ENCODE measurements around the gene EMP2. TPM values are rescaled to one million over a fixed set of nuclear protein-coding genes. Genes with fewer than 3 reads are reported as not detected.
A peak's percentile ranks its signal among the peaks of the same experiment; 100 is the strongest.

Gene EMP2
- total and polyA plus RNA-seq, 2 donors (not counting 1 experiment from before 2014, with no cell fraction given): 22.5 to 36.8 TPM

DNA sequence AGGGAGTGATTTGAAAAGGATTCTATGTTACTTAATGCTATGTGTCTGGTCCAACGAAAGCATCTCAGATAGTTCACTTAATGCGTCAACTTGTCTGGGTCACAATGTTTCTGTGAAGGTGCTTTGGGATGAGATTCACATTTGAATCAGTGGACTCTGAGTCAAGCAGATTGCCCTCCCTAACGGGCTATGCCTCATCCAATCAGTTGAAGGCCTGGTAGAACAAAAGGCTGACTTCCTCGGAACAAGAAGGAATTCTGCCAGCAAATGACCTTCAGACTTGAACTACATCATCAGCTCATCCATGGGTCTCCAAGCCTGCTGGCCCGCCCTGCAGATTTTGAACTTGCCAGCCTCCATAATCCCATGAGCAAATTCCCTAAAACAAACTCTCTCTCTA is 15.2 kb downstream of the EMP2 start:
- Histone ChIP-seq H3K27ac (ENCODE audit: insufficient read depth, low read length) (no peak overlapping the region), H3K36me3 (ENCODE audit: control insufficient read depth, insufficient read depth, low read length) (no peaks in the 10 kb centered on the region), H3K27me3 (ENCODE audit: control insufficient read depth, insufficient read depth, low read length) (no peaks in the 10 kb centered on the region), H3K4me1 (ENCODE audit: control insufficient read depth, extremely low read depth, insufficient read depth, low read length) (peaks cover 4% of the 10 kb centered on the region), H3K79me2 (ENCODE audit: control insufficient read depth, insufficient read depth, low read length) (no peaks in the 10 kb centered on the region), H3K9ac (ENCODE audit: insufficient read depth, low read length) (no peak overlapping the region), H3K4me2 (ENCODE audit: extremely low read depth, insufficient read depth, low read length) (no peak overlapping the region), H4K20me1 (ENCODE audit: control insufficient read depth, extremely low read depth, insufficient read depth, low read length) (no peaks in the 10 kb centered on the region), H2AFZ (ENCODE audit: low read length) (no peak overlapping the region), H3K4me3 (replicated peaks in 1 of 4; ENCODE audit: control extremely low read depth in 1 of 4, insufficient read depth in 1 of 4, low read depth in 3 of 4, low read length in 4 of 4) (no peak overlapping the region), H3K9me3 (ENCODE audit: control insufficient read depth, insufficient read depth, low read depth, low read length) (no peaks in the 10 kb centered on the region)
- TF ChIP-seq, protein P1, sequence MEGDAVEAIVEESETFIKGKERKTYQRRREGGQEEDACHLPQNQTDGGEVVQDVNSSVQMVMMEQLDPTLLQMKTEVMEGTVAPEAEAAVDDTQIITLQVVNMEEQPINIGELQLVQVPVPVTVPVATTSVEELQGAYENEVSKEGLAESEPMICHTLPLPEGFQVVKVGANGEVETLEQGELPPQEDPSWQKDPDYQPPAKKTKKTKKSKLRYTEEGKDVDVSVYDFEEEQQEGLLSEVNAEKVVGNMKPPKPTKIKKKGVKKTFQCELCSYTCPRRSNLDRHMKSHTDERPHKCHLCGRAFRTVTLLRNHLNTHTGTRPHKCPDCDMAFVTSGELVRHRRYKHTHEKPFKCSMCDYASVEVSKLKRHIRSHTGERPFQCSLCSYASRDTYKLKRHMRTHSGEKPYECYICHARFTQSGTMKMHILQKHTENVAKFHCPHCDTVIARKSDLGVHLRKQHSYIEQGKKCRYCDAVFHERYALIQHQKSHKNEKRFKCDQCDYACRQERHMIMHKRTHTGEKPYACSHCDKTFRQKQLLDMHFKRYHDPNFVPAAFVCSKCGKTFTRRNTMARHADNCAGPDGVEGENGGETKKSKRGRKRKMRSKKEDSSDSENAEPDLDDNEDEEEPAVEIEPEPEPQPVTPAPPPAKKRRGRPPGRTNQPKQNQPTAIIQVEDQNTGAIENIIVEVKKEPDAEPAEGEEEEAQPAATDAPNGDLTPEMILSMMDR (conservative IDR thresholded peaks at IDR 0.05 in 1 of 2, IDR thresholded peaks at IDR 0.05 in 1 of 2; ENCODE audit: low read depth in 1 of 2, low read length in 2 of 2): no peak
- no peak for TF ChIP-seq EZH2 (IDR thresholded peaks at IDR 0.05; ENCODE audit: low read length, missing control alignments)
- peak in 1 of 2 donors; percentile 33 for DNase-seq (ENCODE audit: low read depth in 2 of 2)

- Histone ChIP-seq H2AFZ (ENCODE audit: low read length) (no peak overlapping the region), H3K27me3 (ENCODE audit: control insufficient read depth, insufficient read depth, low read length) (no peaks in the 10 kb centered on the region), H3K4me2 (ENCODE audit: extremely low read depth, insufficient read depth, low read length) (no peak overlapping the region), H3K9ac (ENCODE audit: insufficient read depth, low read length) (no peak overlapping the region), H3K36me3 (ENCODE audit: control insufficient read depth, insufficient read depth, low read length) (no peaks in the 10 kb centered on the region), H4K20me1 (ENCODE audit: control insufficient read depth, extremely low read depth, insufficient read depth, low read length) (no peaks in the 10 kb centered on the region), H3K4me3 (replicated peaks in 1 of 4; ENCODE audit: control extremely low read depth in 1 of 4, insufficient read depth in 1 of 4, low read depth in 3 of 4, low read length in 4 of 4) (no peak overlapping the region), H3K4me1 (ENCODE audit: control insufficient read depth, extremely low read depth, insufficient read depth, low read length) (peaks cover 4% of the 10 kb centered on the region), H3K9me3 (ENCODE audit: control insufficient read depth, insufficient read depth, low read depth, low read length) (no peaks in the 10 kb centered on the region), H3K79me2 (ENCODE audit: control insufficient read depth, insufficient read depth, low read length) (no peaks in the 10 kb centered on the region), H3K27ac (ENCODE audit: insufficient read depth, low read length) (no peak overlapping the region)
- TF ChIP-seq, protein P1 (conservative IDR thresholded peaks at IDR 0.05 in 1 of 2, IDR thresholded peaks at IDR 0.05 in 1 of 2; ENCODE audit: low read depth in 1 of 2, low read length in 2 of 2): no peak
- no peak for TF ChIP-seq EZH2 (IDR thresholded peaks at IDR 0.05; ENCODE audit: low read length, missing control alignments)
- no peak for DNase-seq (ENCODE audit: low read depth in 2 of 2)
Measured at GRCh38 chr16:10564591-10564990, 15.8 kb downstream of the EMP2 start.

GRCh38 chr16:10562361-10562899 is 18.0 kb downstream of the EMP2 start:
- Histone ChIP-seq H3K27ac (ENCODE audit: insufficient read depth, low read length) (no peak overlapping the region), H3K36me3 (ENCODE audit: control insufficient read depth, insufficient read depth, low read length) (no peaks in the 10 kb centered on the region), H4K20me1 (ENCODE audit: control insufficient read depth, extremely low read depth, insufficient read depth, low read length) (no peaks in the 10 kb centered on the region), H3K4me2 (ENCODE audit: extremely low read depth, insufficient read depth, low read length) (no peak overlapping the region), H3K27me3 (ENCODE audit: control insufficient read depth, insufficient read depth, low read length) (no peaks in the 10 kb centered on the region), H3K9ac (ENCODE audit: insufficient read depth, low read length) (no peak overlapping the region), H3K4me1 (ENCODE audit: control insufficient read depth, extremely low read depth, insufficient read depth, low read length) (peaks cover 9% of the 10 kb centered on the region), H3K79me2 (ENCODE audit: control insufficient read depth, insufficient read depth, low read length) (no peaks in the 10 kb centered on the region), H3K9me3 (ENCODE audit: control insufficient read depth, insufficient read depth, low read depth, low read length) (no peaks in the 10 kb centered on the region), H3K4me3 (replicated peaks in 1 of 4; ENCODE audit: control extremely low read depth in 1 of 4, insufficient read depth in 1 of 4, low read depth in 3 of 4, low read length in 4 of 4) (no peak overlapping the region), H2AFZ (ENCODE audit: low read length) (no peak overlapping the region)
- TF ChIP-seq EZH2 (IDR thresholded peaks at IDR 0.05; ENCODE audit: low read length, missing control alignments): no peak
- TF ChIP-seq, protein P1 (conservative IDR thresholded peaks at IDR 0.05 in 1 of 2, IDR thresholded peaks at IDR 0.05 in 1 of 2; ENCODE audit: low read depth in 1 of 2, low read length in 2 of 2): no peak
- no peak for DNase-seq (ENCODE audit: low read depth in 2 of 2)

All from fibroblast of lung (primary cell).